GM18951 (cell line): ENCODE measurements around the gene SS18L1.

Experiments
- POLR2A ChIP-seq: IDR thresholded peaks from 4 replicates; pipeline ENCODE4 v1.6.1; 2011; ENCODE audit warnings: mild to moderate bottlenecking; ENCODE audit not compliant: insufficient read length, insufficient read depth; ENCODE audit errors: extremely low read depth
- in situ Hi-C: fragments of 300-500 bp; cut with MboI; formaldehyde crosslinking; loops from one replicate; pipeline ENCODE4 v1.12.0; 2022; ENCODE audit warnings: low sequenced_read_pairs, mixed read lengths, inconsistent platforms; ENCODE audit not compliant: unreplicated experiment

Gene SS18L1

DNA sequence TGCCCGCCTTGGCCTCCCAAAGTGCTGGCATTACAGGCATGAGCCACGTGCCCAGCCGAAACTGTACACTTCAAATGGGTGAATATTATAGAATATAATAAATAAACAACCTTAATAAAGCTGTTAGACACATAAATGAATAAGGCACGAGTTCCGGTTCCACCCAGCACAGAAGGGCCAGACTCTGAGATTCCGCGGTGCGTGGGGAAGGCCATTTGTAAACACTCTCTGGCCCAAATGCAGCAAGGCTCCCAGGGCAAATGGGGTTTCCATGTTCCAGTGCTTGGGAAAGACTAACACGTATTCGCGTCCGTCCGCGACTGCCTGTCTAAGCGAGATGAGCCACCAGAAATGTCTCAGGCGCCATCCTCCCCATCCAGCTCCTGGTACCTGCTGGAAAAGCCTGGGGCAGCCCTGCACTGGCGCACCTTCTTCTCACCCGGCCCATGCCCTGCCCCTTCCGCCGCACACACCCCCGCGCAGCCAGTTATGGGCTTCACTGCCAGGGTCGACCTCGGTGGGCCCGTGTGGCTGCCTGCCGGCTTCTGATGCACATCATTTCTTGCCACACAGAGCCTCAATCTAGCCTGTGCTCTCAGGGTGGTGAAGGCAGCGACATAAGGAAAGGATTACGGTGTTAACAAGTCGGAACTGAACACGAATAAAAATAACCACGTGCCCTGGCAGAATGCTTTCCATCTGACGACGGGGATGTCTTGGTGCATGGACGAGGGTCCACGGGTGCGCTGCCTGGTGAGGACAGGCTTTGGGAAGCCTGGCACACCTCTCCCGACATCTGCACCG is 26.8 kb upstream of the SS18L1 start:
- TF ChIP-seq POLR2A: no peak
- in situ Hi-C loops: no loop called here

DNA sequence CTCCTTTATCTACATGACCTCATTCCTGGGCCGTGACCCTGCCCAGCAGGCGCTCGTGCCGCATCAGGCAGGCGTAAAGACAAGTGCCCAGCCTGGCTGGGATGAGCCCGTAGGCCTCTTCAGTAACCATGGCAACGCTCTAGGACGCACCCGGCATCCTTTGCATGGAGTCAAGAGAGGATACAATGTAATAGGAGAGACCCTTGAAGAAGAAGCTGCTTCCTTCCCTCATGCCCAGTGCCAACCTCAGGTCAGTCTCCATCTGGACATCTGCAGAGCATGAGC is 26.3 kb upstream of the SS18L1 start:
- in situ Hi-C loops: no loop called here
- TF ChIP-seq POLR2A: no peak

GRCh38 chr20:62117658-62118057 is 25.9 kb upstream of the SS18L1 start:
- no peak for TF ChIP-seq POLR2A
- in situ Hi-C loops: no loop called here

DNA sequence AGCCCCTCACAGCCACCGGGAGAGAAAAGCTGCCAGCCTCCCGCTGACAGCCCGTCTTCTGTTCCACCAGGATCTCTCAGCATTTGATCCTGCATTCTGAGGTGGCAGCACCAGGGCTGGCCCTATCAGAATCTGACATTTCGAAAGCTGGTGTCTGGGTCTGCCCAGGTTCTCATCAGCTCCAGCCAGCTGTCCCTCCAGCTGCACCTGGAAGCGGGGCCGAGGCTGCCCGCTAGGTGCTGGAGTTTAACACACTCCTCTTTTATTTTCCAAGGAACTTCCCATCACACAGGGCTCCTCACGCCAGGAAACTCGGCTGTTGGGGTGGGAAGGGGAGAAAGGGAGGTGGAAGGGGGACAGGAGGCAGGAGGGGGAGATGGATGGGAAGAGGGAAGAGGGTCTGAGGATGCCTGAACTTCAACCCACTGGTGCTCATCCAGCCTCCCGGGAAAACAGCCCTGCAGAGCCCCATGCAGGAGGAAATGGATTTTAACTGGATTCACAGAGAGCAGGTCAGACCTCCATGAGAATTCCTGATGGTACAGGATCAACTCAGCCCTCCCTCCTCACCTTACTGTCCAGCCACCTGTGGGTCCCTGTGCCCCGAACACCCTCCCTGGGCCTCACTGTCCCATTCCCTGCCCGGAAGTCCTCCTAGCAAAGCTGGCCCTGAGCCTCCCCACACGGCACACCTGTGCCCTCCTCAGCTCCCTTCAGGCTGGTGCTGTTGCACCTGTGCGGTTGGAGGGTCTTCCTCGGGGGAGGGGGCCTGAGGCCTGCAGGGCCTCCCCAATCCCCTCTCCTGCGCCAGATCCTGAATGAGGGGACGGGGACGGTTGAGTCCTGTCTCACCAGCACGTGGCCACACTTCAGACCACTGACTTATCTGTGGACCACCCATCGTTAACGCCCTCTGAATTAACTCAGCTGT is 25.2 kb upstream of the SS18L1 start:
- no peak for TF ChIP-seq POLR2A
- in situ Hi-C loops: no loop called here

DNA sequence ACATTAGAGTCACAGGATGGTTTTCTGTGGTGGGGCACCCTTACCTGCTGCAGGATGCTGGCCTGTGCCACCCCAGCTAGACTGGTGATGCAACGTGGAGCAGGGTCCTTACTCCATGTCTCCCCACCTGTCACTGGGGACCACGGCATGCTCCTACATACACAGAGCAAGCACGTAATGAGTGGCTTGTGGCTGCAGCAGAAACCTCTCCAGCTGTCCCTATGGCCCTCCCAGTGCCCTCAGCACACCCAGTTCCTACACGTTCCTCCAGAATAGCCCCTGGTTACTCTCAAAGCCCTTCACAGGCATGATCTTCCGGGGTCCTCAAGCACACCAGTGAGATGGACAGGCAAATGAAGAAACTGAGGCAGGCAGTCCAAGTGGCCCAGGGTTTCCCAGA is 24.5 kb upstream of the SS18L1 start:
- in situ Hi-C loops: no loop called here
- TF ChIP-seq POLR2A: no peak

GRCh38 chr20:62119591-62120364 is 23.8 kb upstream of the SS18L1 start:
- TF ChIP-seq POLR2A: no peak
- in situ Hi-C loops: loop anchor here (10.0 kb wide), 1 partner anchor 95 kb away; no protein-coding TSS in a partner anchor

GRCh38 chr20:62120365-62120762 is 23.2 kb upstream of the SS18L1 start:
- TF ChIP-seq POLR2A: no peak
- in situ Hi-C loops: loop anchor here (10.0 kb wide), 1 partner anchor 96 kb away; no protein-coding TSS in a partner anchor

DNA sequence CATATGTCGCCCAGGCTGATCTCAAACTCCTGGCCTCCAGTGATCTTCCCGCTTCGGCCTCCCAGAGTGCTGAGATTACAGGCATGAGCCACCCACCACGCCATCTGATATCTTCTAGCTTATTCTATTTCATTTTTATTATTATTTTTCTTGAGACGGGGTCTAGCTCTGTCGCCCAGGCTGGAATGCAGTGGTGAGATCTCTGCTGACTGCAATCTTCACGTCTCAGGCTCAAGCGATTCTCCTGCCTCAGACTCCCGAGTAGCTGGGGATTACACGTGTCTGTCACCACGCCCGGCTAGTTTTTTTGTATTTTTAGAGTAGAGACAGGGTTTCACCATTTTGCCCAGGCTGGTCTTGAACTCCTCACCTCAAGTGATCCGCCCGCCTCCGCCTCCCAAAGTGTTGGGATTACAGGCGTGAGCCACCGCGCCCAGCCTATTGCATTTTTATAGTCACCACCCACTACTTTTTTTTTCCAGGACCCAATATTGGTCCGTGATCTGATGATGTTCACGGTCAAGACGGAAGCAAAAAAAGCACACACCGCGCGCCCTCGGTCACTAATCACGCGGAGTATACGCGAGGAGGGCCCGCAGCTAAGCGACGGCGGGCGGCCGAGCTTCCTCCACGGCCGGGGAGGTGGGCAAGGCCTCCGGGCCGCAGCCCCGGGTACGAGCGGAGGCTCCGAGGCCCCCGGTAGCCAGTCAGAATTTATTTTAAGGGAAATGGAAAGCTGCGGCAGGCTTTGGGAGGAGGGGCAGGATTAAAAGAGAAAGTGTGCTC is 22.4 kb upstream of the SS18L1 start:
- no peak for TF ChIP-seq POLR2A
- in situ Hi-C loops: loop anchor here (10.0 kb wide), 1 partner anchor 96 kb away; no protein-coding TSS in a partner anchor

DNA sequence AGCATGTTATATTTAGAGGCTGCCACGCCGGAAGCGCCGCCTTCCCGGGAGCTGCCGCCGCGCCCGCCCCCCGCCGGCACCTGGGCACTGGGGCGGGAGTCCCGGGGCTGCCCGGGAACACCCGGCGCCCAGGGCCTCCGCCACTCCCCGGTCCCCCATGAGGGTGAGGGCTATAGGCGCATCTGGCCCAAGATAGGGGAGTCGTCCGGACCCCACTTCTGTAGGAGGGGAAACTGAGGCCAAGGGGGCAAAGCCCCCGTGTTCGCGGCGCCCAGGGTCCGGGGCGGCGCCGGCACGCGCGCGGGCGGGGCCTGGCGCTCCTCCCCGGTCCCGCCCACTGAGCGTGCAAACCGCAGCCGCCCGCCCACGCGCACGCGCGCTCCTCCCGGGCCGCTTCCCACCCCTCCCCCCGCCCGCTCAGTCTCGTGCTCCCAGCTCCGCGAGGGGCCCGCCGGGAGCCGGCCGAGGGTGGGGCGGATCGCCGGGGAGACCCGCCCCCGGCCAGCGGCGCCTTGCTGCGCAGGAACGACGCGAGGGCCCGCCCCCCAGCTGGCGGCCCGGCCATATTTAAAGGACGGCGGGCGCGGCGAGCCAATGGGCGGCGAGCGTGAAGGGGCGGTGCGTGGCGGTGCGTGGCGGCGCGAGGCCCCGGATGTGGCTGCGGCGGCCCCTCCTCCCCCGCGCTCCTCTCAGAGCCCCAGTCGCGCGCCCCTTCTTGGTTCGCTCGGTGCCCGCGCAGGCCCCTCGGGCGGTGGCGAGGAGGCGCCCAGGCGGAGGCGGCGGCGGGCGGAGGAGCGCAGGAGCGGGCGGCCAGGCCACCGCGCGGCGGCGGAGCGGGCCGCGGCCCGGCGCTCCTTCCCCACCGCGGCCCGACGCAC is 21.6 kb upstream of the SS18L1 start, which contains the start of gene LSM14B:
LSM14B (plus strand) TSS at position 700 of the 878 bp plus-strand sequence. CDS start 192 bp downstream, outside the sequence.
- TF ChIP-seq POLR2A: peak; percentile 64

GRCh38 chr20:62122654-62123449 is 20.7 kb upstream of the SS18L1 start:
- in situ Hi-C loops: loop anchor here (10.0 kb wide), 1 partner anchor 98 kb away; no protein-coding TSS in a partner anchor
- no peak for TF ChIP-seq POLR2A

More for the DNA sequence above, 21.6 kb upstream of the SS18L1 start, which contains the start of gene LSM14B:
- in situ Hi-C loops: loop anchor here (10.0 kb wide), 1 partner anchor 97 kb away; no protein-coding TSS in a partner anchor
